ENCODE results near the gene PLXNA3.

PLXNA3 gene

DNA sequence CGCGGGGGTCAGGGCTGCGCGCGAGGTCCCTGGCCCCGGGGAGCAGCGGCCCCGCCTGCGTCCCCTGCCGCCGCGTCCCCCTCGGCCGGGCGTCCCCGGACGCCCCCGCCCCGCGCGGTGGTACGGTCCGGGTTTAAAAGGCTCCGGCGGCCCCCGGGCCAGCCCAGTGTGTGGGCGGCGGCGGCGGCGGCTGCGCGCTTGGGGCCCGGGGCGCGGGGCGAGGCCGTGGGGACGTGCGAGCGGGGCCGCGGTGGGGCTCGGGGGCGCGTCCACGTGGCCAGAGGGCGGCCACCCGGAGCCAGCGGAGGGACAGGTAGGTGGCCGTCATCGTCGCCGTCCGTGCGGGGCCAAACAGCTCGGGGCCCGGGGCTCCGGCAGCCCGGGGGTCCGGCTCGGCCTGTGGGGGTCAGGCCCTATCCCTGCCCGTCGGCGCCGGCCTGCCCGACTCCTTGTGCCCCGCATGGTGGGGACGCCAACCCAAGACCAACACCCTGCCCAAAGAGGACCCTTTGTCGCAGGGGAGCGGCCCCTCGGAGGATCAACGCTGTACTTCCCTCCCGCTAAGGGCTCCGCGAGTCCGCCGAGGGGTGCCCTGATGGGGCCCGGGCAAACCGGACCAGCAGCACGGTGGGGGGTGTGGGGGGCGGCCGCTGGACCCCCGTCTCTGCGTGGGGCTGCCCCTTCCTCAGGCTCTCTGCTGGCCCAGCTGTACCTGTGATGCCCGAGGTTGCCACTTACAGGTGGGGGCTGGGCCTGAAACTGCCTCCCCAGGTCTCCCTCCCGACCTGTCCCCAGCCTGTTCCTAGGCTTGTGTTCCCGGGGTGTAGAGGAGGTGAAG is at the start of gene PLXNA3:
PLXNA3 (plus strand) TSS at position 166 of the 838 bp plus-strand sequence. CDS start 1,903 bp downstream, outside the sequence.
- DNase-seq: no peak

DNA sequence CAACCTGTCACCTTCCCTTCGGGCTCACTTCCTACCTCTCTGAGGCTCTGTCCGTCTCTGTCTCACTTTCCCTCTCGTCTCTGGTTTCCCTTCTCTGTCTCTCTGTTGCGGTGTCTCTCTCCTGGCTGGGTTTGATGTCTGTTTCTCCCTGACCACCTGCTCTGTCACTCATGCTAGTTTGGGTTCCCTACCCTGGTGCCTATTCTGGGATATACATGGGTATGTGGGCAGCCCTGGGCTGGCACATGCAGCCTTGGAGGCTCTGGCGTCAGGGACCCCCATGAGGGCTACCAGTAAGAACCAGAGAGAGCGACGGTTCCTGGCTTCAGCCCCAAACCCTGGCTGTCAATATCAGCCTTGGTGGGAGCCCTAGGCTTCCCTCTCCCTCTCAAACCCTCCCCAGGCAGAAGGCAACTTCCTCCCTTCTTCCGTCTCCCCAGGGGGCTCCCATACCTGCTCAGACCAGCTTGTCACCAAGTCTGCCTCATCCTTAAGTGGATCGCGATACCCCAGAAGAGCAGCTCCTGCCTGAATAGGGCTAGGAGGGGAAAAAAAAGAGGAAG is 49.3 kb upstream of the PLXNA3 start:
- DNase-seq: no peak

GRCh38 chrX:154409222-154409871 is 48.7 kb upstream of the PLXNA3 start, which contains the start of gene DNASE1L1:
Gene DNASE1L1, minus strand, starts transcription at chrX:154409254. Its CDS starts 3,686 bp downstream, at chrX:154405568.
- peak; percentile 78 for DNase-seq

- no peak for DNase-seq
Observed at GRCh38 chrX:154411981-154412340, 46.1 kb upstream of the PLXNA3 start.

GRCh38 chrX:154412468-154412867 is 45.6 kb upstream of the PLXNA3 start:
- DNase-seq: no peak

DNA sequence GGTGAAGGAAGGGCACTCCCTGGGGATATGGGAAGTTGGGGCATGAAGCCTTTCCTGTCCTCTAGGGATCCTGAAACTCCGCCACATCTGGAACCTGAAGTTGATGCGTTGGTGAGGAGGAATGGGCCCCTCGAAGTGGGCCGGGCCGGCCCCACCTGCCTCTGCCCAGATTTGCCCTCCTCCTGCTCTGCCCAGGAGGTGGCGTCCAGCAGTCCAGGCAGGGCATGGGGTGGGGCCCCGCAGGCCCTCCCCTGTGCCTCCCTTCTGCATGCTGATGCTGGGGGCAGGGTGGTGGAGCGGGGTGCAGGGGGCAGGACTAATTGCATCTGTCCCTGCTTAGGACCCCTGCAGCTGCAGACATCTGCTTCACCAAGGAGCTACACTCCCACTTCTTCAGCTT is 44.9 kb upstream of the PLXNA3 start:
- DNase-seq: no peak

DNA sequence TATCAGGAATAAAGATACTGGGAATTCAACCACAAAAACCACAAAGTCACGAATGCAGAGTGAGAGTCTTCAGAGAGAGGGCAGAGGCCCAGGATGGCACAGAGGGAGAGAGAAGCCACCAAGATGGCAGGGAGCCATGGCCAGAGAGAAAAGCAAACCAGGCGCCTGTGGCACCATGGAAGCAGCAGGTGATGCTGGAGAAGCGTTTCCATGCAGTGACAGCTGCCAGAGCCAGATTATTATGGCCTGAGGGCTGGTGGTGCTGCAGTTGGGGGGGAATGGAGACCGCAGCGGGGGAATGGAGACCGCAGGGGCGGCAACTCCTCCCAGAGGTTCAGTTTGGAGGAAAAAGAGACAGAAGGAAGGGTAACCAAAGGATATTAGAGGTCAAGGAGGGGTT is 40.9 kb upstream of the PLXNA3 start:
- DNase-seq: no peak

DNA sequence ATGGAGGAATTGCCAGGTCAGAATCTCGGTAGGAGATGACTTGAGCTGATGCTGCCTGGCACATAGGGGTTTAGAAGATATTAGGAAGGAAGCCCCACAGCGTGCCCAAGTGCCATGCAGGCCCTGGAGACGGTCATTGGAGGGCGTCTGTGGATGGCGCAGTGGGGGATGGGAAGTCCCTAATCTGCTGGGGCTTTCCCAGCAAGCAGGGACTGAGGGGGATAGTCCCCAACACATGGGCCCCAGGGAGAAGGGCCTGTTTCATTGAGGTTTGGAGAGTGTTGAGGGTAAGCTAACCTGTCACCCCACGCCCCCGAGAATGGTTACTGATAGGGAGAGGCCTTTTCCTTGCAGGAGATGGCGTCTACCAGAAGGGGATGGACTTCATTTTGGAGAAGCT is 38.9 kb upstream of the PLXNA3 start:
- no peak for DNase-seq

DNA sequence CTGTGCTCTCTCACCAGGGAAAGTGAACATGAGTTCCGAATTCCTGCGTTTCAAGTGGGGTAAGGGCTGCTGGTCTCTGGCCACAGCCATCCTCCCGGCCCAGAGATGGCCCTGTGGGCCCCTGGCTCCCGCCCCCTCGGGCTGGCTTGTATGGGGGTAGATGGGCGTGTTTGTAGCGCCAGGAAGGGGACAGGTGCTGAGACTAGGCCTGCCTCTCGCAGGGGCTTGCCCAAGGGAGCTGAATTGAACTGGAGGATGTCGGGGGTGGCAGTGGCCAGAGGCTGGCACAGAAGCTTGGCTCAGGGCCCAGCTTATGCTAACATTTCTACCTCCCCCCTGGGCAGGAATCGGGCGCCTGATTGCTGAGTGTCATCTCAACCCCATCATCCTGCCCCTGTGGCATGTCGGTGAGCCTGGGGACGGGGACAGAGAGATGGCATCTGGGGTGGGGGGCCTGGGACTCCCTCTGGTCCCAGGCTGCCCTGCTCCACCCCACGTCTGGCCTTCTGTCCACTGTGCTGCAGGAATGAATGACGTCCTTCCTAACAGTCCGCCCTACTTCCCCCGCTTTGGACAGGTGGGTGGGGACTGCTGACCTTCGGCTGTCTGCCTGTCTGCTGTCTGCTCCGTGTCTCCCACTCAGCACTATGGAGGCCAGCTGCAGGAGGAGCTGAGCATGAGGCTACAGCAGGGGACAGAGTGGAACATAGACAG is 38.2 kb upstream of the PLXNA3 start:
- no peak for DNase-seq

GRCh38 chrX:154420402-154420756 is 37.7 kb upstream of the PLXNA3 start:
- no peak for DNase-seq

GRCh38 chrX:154426916-154427770 is 30.9 kb upstream of the PLXNA3 start:
- no peak for DNase-seq

GRCh38 chrX:154428176-154429171 is 29.6 kb upstream of the PLXNA3 start, which contains the start of gene ATP6AP1:
Gene ATP6AP1, plus strand, starts transcription at chrX:154428677. Its CDS starts 16 bp downstream, at chrX:154428693.
- DNase-seq: no peak

GRCh38 chrX:154429711-154430110 is 28.4 kb upstream of the PLXNA3 start:
- DNase-seq: no peak

DNA sequence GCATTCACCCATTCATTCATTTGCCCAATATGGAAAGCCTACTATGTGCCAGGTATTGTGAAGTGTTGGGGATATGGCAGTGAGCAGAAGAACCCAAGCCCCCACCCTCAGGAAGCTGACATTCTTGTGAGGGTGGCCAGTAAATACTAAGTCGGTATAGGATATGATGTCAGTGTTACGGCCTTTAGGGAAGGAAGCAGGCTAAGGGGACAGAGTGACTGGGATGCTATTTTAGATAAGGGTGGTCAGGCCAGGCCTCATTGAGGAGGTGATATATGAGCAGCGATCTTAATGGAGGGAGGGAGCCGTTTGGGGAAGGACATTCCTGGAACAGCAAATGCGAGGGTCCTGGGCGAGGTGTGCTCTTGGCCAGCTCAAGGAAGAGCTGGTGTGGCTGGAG is 27.6 kb upstream of the PLXNA3 start:
- DNase-seq: no peak

DNA sequence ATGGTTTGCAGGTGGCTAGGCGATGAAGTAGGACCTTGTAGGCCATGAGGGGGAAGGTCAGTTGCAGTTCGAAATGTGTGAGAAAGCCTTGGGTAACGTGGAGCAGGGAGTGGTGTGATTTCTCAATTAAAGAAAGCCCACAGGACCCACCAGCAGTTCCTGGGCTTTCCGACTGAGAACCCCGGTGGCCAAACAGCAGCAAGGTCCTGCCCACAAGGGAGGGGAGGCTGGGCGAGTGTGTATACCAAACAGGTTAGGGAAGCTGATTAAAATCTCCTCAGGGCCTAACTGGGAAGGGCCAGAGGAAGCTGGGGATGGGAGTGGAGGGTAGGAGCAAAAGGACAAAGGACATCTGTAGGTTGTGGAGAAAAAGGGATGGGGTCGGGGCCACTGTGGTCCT is 27.2 kb upstream of the PLXNA3 start:
- DNase-seq: no peak

GRCh38 chrX:154431341-154431740 is 26.7 kb upstream of the PLXNA3 start:
- DNase-seq: no peak

GRCh38 chrX:154432210-154432609 is 25.9 kb upstream of the PLXNA3 start:
- DNase-seq: no peak

DNA sequence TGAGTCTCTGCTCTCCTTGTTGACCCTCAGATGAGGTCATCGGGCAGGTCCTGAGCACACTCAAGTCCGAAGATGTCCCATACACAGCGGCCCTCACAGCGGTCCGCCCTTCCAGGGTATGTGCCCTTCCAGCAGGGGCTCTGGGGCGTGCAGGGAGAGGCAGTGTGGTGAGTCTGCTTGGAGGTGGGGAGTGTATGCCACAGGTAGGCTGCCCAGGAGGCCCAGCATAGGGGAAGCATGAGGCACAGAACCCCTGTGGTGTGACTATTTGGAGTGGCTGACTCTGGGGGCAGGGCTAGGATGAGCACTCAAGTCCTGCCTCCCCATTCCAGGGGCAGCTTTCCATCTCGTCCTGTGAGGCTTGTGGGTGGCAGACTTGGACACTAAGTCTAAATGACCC is 24.5 kb upstream of the PLXNA3 start:
- DNase-seq: no peak

GRCh38 chrX:154434394-154435168 is 23.5 kb upstream of the PLXNA3 start:
- DNase-seq: no peak

DNA sequence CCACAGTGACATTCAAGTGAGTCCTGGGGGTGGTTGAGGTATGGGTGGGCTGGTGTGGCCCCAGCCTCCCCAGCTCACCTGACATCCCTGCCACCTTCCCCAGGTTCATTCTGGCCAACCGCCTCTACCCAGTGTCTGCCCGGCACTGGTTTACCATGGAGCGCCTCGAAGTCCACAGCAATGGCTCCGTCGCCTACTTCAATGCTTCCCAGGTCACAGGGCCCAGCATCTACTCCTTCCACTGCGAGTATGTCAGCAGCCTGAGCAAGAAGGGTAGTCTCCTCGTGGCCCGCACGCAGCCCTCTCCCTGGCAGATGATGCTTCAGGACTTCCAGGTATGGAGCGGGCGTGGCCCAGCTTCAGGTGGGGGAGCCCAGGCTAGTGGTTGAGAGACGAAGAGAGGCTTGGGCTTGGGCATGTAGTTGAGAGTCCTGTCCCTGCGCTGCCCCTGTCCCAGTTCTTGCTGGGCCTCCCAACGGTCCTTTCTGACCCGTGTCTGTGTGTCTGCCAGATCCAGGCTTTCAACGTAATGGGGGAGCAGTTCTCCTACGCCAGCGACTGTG is 22.8 kb upstream of the PLXNA3 start:
- DNase-seq: no peak

Data from 8988T (cell line).